ENCODE data around the gene PRSS2. TPM values are rescaled to one million over a fixed set of nuclear protein-coding genes. Genes with fewer than 3 reads are reported as not detected.

The PRSS2 gene
- total and polyA plus RNA-seq, 12 donors: 0.93 to 8.2 (median 6.3) TPM; not detected in 4

- 74 to 78% methylated on average over 2 of the region's 2 CpGs for WGBS, 2 donors
- ATAC-seq (no peak), DNase-seq (no peak)
- TF ChIP-seq CTCF (IDR thresholded peaks at IDR 0.05): no peak
- H3K27me3 ChIP-seq: peaks cover 0 to 87% (median 48%) of the 10 kb centered on the region in 7 donors
- intact Hi-C loops (cut with DNase I): loop anchor here in 2 of 10 donors (2.0 to 5.0 kb wide), 2 partner anchors 177 kb away; no protein-coding TSS in a partner anchor
- H3K36me3 ChIP-seq: no peaks in the 10 kb centered on the region
- H3K4me3 ChIP-seq: peak overlapping the region in 1 of 10 donors; percentile 13
- no peaks in the 10 kb centered on the region for H3K9me3 ChIP-seq
- peak overlapping the region in 1 of 10 donors; percentile 68 for H3K27ac ChIP-seq
- peaks cover 0 to 4% (median 0%) of the 10 kb centered on the region in 9 donors for H3K4me1 ChIP-seq
Measured at GRCh38 chr7:142809671-142810070, 38.9 kb downstream of the PRSS2 start.

- no peaks in the 10 kb centered on the region for H3K9me3 ChIP-seq
- peak in 8 of 9 donors; percentile 35 to 63 (median 56) for TF ChIP-seq CTCF (IDR thresholded peaks at IDR 0.05)
- no peaks in the 10 kb centered on the region for H3K36me3 ChIP-seq
- DNase-seq: no peak
- H3K4me3 ChIP-seq: no peak overlapping the region
- H3K27ac ChIP-seq: peak overlapping the region in 1 of 10 donors; percentile 68
- peaks cover 0 to 94% (median 38%) of the 10 kb centered on the region in 7 donors for H3K27me3 ChIP-seq
- no peak for ATAC-seq
- WGBS, 2 donors: 25 to 28% methylated on average over 6 of the region's 6 CpGs
- H3K4me1 ChIP-seq: no peaks in the 10 kb centered on the region
- intact Hi-C loops (cut with DNase I): loop anchor here in 3 of 10 donors (1.0 to 5.0 kb wide), 3 partner anchors 178 to 179 kb away; no protein-coding TSS in a partner anchor
Measured at GRCh38 chr7:142811154-142811737, 40.5 kb downstream of the PRSS2 start.

GRCh38 chr7:142812437-142813215 is 41.9 kb downstream of the PRSS2 start:
- DNase-seq (no peak), ATAC-seq (no peak)
- TF ChIP-seq CTCF (IDR thresholded peaks at IDR 0.05): no peak
- H3K9me3 ChIP-seq: no peaks in the 10 kb centered on the region
- H3K27me3 ChIP-seq: peaks cover 0 to 94% (median 45%) of the 10 kb centered on the region in 7 donors
- no peak overlapping the region for H3K27ac ChIP-seq
- no peaks in the 10 kb centered on the region for H3K36me3 ChIP-seq
- H3K4me1 ChIP-seq: no peaks in the 10 kb centered on the region
- intact Hi-C loops (cut with DNase I): loop anchor here in 1 of 10 donors (5.0 kb wide), 1 partner anchor 180 kb away; no protein-coding TSS in a partner anchor
- H3K4me3 ChIP-seq: no peak overlapping the region
- 32 to 38% methylated on average over 7 of the region's 7 CpGs for WGBS, 2 donors

GRCh38 chr7:142813226-142813625 is 42.5 kb downstream of the PRSS2 start:
- WGBS, 2 donors: 9 to 16% methylated on average over 2 of the region's 2 CpGs
- H3K27me3 ChIP-seq: peaks cover 0 to 93% (median 40%) of the 10 kb centered on the region in 7 donors

More at GRCh38 chr7:142813226-142813625, 42.5 kb downstream of the PRSS2 start:
- Histone ChIP-seq H3K4me3 (no peak overlapping the region), H3K27ac (no peak overlapping the region), H3K36me3 (no peaks in the 10 kb centered on the region), H3K9me3 (no peaks in the 10 kb centered on the region), H3K4me1 (no peaks in the 10 kb centered on the region)
- no peak for TF ChIP-seq CTCF (IDR thresholded peaks at IDR 0.05)
- intact Hi-C loops (cut with DNase I): loop anchor here in 1 of 10 donors (5.0 kb wide), 1 partner anchor 181 kb away; no protein-coding TSS in a partner anchor
- ATAC-seq (no peak), DNase-seq (no peak)
